ENCODE data around the gene BRD3. TPM values are rescaled to one million over a fixed set of nuclear protein-coding genes. Genes with fewer than 3 reads are reported as not detected.
"Not testable (repeated sequence)": the region's sequence is repeated elsewhere in the genome, so short reads cannot be mapped to it uniquely, and the experiment has no call there.

The BRD3 gene
- total RNA-seq, 1 experiment from 2014 or later: 63.1 TPM

DNA sequence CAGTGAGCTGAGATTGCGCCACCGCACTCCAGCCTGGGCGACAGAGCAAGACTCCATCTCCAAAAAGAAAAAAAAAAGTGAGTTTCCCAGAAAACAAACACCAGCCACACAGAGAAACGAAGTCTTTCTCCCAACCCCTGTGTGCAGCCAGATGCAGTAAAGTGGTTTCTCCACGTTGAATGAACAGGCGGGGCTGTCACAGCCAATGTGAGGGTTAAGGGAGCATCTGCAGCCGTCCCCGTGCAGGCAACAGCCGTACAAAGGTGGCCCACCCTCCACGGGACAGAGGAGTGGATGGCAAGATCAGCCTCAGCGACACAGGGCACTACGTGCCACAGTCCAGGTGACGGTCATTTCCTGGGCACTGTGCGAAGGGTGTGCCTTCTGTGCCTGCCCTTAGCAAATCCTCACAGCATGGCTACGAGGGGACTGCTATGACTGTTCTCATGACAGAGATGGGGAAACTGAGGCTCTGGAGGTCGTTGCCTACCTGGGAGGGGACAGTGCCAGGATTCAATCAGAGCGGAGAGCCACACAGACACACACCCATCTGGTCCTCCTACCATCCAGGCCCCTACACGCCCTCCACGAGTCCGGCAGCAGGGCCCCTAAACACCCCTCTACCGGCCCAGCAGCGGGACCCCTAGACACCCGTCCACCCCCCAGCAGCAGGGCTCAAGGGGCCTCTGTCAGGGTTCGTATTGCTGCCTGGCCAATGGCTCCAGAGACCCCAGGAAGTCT lies 78.0 kb downstream of the BRD3 start:
- Histone ChIP-seq H3K9ac (ENCODE audit: extremely low read depth, insufficient read length, low read length) (no peak overlapping the region), H3K4me1 (ENCODE audit: insufficient read depth, low read length) (no peaks in the 10 kb centered on the region; the same call in 1 of the 2 replicates), H2BK5ac (ENCODE audit: insufficient read length, low read length) (no peak overlapping the region), H3K27ac (ENCODE audit: insufficient read length, low read depth, low read length) (no peak overlapping the region), H4K8ac (replicated peaks; ENCODE audit: insufficient read length, low read depth, low read length) (no peak overlapping the region), H3K18ac (ENCODE audit: insufficient read length, low read depth, low read length) (no peak overlapping the region), H3K79me2 (ENCODE audit: insufficient read depth, low read length) (peaks cover 29% of the 10 kb centered on the region; the same call in 1 of the 2 replicates), H3K79me1 (ENCODE audit: insufficient read depth, low read depth, low read length, poor library complexity, severe bottlenecking) (peaks cover 4% of the 10 kb centered on the region), H2AK5ac (ENCODE audit: insufficient read length, low read length) (no peak overlapping the region), H2BK15ac (ENCODE audit: low read depth, low read length) (no peak overlapping the region), H3K4ac (ENCODE audit: low read depth, low read length) (no peak overlapping the region), H2BK20ac (ENCODE audit: low read depth, low read length, poor library complexity, severe bottlenecking) (no peak overlapping the region), H4K5ac (ENCODE audit: insufficient read length, low read depth, low read length) (no peak overlapping the region), H3K27me3 (ENCODE audit: insufficient read depth, low read length) (no peaks in the 10 kb centered on the region), H3T11ph (ENCODE audit: low read length) (no peak overlapping the region), H2BK120ac (ENCODE audit: low read depth, low read length, poor library complexity, severe bottlenecking) (no peak overlapping the region), H3K4me2 (ENCODE audit: insufficient read depth, insufficient read length, low read length) (no peak overlapping the region), H3K23me2 (ENCODE audit: insufficient read length, low read depth, low read length, poor library complexity, severe bottlenecking) (peaks cover 15% of the 10 kb centered on the region), H3K56ac (ENCODE audit: insufficient read length, low read depth, low read length) (no peak overlapping the region), H4K20me1 (ENCODE audit: control insufficient read depth, insufficient read depth, insufficient read length) (no peaks in the 10 kb centered on the region), H4K91ac (ENCODE audit: insufficient read length, low read depth, low read length) (no peak overlapping the region), H3K9me3 (ENCODE audit: control insufficient read depth, low read depth, low read length) (no peaks in the 10 kb centered on the region), H3K14ac (ENCODE audit: insufficient read depth, low read length) (no peak overlapping the region), H2BK12ac (ENCODE audit: insufficient read length, low read depth, low read length) (no peak overlapping the region), H2AFZ (ENCODE audit: low read length) (no peak overlapping the region), H3K23ac (ENCODE audit: insufficient read length, low read depth, low read length) (no peak overlapping the region)
- Mint-ChIP-seq H3K27me3 (ENCODE audit: low read depth) (no peaks in the 10 kb centered on the region), H3K36me3 (ENCODE audit: insufficient read depth in 1 of 3, low read depth in 3 of 3) (no peaks in the 10 kb centered on the region), H3K9me3 (no peaks in the 10 kb centered on the region; a peak in 1 of 5 replicates), H3K27ac (no peak overlapping the region), H3K4me3 (peak overlapping the region; percentile 85 to 86), H3K4me1 (peaks cover 37 to 44% of the 10 kb centered on the region in 2 experiments)
- no peak for DNase-seq
- TF ChIP-seq, protein P1, sequence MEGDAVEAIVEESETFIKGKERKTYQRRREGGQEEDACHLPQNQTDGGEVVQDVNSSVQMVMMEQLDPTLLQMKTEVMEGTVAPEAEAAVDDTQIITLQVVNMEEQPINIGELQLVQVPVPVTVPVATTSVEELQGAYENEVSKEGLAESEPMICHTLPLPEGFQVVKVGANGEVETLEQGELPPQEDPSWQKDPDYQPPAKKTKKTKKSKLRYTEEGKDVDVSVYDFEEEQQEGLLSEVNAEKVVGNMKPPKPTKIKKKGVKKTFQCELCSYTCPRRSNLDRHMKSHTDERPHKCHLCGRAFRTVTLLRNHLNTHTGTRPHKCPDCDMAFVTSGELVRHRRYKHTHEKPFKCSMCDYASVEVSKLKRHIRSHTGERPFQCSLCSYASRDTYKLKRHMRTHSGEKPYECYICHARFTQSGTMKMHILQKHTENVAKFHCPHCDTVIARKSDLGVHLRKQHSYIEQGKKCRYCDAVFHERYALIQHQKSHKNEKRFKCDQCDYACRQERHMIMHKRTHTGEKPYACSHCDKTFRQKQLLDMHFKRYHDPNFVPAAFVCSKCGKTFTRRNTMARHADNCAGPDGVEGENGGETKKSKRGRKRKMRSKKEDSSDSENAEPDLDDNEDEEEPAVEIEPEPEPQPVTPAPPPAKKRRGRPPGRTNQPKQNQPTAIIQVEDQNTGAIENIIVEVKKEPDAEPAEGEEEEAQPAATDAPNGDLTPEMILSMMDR (conservative IDR thresholded peaks at IDR 0.05): no peak
- no CpG with 5 or more reads among the region's 24 CpGs for WGBS (ENCODE audit: extremely low coverage, insufficient read length, low lambda C conversion rate)

- H3K4me1 Mint-ChIP-seq: peaks cover 28 to 35% of the 10 kb centered on the region in 2 experiments
- H2BK12ac ChIP-seq (ENCODE audit: insufficient read length, low read depth, low read length); H4K20me1 ChIP-seq (ENCODE audit: control insufficient read depth, insufficient read depth, insufficient read length); H2BK15ac ChIP-seq (ENCODE audit: low read depth, low read length); H3K4me2 ChIP-seq (ENCODE audit: insufficient read depth, insufficient read length, low read length); H3K4me3 Mint-ChIP-seq; H3K18ac ChIP-seq (ENCODE audit: insufficient read length, low read depth, low read length); H2BK5ac ChIP-seq (ENCODE audit: insufficient read length, low read length); H2BK20ac ChIP-seq (ENCODE audit: low read depth, low read length, poor library complexity, severe bottlenecking); H3K14ac ChIP-seq (ENCODE audit: insufficient read depth, low read length); H3K9me3 ChIP-seq (ENCODE audit: control insufficient read depth, low read depth, low read length); H2AK5ac ChIP-seq (ENCODE audit: insufficient read length, low read length); H3K27ac ChIP-seq (ENCODE audit: insufficient read length, low read depth, low read length); H3K4ac ChIP-seq (ENCODE audit: low read depth, low read length); H3K4me1 ChIP-seq (ENCODE audit: insufficient read depth, low read length); DNase-seq; H3K9ac ChIP-seq (ENCODE audit: extremely low read depth, insufficient read length, low read length); H2AFZ ChIP-seq (ENCODE audit: low read length); H3K36me3 Mint-ChIP-seq (ENCODE audit: insufficient read depth in 1 of 3, low read depth in 3 of 3); H3T11ph ChIP-seq (ENCODE audit: low read length); H4K91ac ChIP-seq (ENCODE audit: insufficient read length, low read depth, low read length); H3K27me3 ChIP-seq (ENCODE audit: insufficient read depth, low read length); H3K27me3 Mint-ChIP-seq (ENCODE audit: low read depth); H3K9me3 Mint-ChIP-seq; H3K27ac Mint-ChIP-seq; H3K79me1 ChIP-seq (ENCODE audit: insufficient read depth, low read depth, low read length, poor library complexity, severe bottlenecking); H3K56ac ChIP-seq (ENCODE audit: insufficient read length, low read depth, low read length); H3K23ac ChIP-seq (ENCODE audit: insufficient read length, low read depth, low read length); H4K5ac ChIP-seq (ENCODE audit: insufficient read length, low read depth, low read length); H4K8ac ChIP-seq (replicated peaks; ENCODE audit: insufficient read length, low read depth, low read length); H2BK120ac ChIP-seq (ENCODE audit: low read depth, low read length, poor library complexity, severe bottlenecking): not testable (repeated sequence)
- Histone ChIP-seq H3K79me2 (ENCODE audit: insufficient read depth, low read length) (peaks cover 36% of the 10 kb centered on the region; the same call in 1 of the 2 replicates), H3K23me2 (ENCODE audit: insufficient read length, low read depth, low read length, poor library complexity, severe bottlenecking) (peaks cover 15% of the 10 kb centered on the region)
- no CpG with 5 or more reads among the region's 14 CpGs for WGBS (ENCODE audit: extremely low coverage, insufficient read length, low lambda C conversion rate)
Observed at GRCh38 chr9:133988771-133989170, 79.1 kb downstream of the BRD3 start.

Data from H9 (cell line).